ENCODE data around the gene HDHD3. TPM values are rescaled to one million over a fixed set of nuclear protein-coding genes. Genes with fewer than 3 reads are reported as not detected.

The HDHD3 gene
- total RNA-seq, 1 experiment from 2014 or later, result 15.7 TPM

DNA sequence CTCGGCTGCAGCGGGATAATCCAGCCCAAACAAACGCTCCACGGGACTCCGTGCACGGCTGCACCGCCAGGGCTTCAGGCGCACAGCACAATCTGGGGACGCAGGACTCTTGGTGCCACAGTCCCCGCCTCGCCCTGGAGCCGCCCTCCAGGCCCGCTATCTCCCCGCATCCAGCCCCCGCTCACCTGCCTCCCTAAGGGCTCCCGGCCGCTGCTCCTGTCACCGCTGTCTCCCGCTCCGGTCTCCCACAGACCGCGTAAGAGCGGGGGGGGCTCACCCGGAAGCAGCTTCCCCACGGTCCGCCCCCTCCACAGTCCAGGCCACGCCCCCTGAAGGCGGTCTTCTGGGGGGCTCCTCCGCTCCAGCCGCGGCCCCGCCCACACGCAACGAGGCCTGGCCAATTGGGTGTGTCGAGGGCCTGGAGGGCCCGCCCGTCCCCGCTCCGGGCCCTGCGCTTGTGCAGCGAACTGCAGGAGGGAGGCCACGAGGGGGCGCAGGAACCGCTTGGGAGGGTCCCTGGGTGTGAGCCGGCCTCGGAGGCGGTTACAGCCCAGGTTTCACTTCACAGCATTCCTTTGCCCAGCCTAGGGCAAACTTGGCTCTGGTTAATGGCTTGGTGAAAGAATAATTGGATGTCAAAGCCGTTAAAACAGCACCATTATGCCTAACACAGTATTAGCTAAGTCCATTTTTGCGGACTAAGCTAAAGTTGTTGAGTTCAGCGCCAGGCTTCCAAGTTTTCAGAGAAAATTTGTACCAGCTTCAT is 24.4 kb upstream of the HDHD3 start, which contains the start of gene ALAD (continued):
- peak; percentile 24; the same call in 1 of the 2 replicates for TF ChIP-seq MAX (CRISPR knock-in tag; IDR thresholded peaks at IDR 0.05)

DNA sequence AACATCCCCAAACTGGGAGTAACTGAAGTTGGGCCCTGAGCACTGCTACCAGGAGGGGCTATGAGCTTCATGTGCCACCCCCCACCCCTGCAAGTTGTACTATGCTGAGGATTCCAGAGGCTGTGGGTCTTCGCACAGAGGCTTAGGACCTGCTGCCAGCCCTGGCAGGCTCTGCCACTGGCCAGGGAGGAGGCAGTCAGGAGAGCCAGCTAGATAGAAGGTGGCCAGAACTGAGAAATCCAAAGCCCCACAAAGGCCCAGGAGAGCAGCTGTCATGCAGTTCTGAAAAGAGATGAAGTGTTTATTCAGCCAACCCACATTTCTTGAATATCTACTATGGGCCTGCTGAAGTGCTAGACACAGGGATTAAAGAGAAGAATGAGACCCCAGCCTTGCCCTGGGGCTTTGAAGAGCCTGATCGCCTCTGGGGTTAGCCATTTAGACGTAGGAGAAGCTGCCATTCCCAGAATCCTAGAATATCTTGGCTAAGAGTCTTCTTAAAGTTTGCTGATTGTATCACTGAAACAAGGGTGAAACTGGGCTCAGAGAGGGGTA is 22.9 kb upstream of the HDHD3 start:
- DNase-seq (ENCODE audit: low spot score) (no peak), ATAC-seq (no peak)
- Mint-ChIP-seq H3K9me3 (no peaks in the 10 kb centered on the region), H3K27ac (no peak overlapping the region), H3K4me3 (peak overlapping the region; percentile 85), H3K27me3 (ENCODE audit: low read depth) (no peaks in the 10 kb centered on the region), H3K4me1 (peaks cover 14% of the 10 kb centered on the region), H3K36me3 (no peaks in the 10 kb centered on the region)
- POLR2A ChIA-PET, result no interaction called here
- CTCF ChIA-PET, result interaction anchor here (1.0 to 2.1 kb wide), 4 partner anchors 10 to 191 kb away, joined by 3 to 12 read pairs (median 4); partner anchors contain the start of genes CDC26 and PRPF4
- TF ChIP-seq HMGA2 (CRISPR knock-in tag; IDR thresholded peaks at IDR 0.05) (no peak), NFYB (CRISPR knock-in tag; conservative IDR thresholded peaks at IDR 0.05; ENCODE audit: low read depth) (no peak), SMAD4 (CRISPR knock-in tag; IDR thresholded peaks at IDR 0.05) (no peak), PRRX2 (CRISPR knock-in tag; IDR thresholded peaks at IDR 0.05) (no peak), NR1H2 (CRISPR knock-in tag; IDR thresholded peaks at IDR 0.05) (no peak), OVOL2 (CRISPR knock-in tag; IDR thresholded peaks at IDR 0.05; ENCODE audit: borderline replicate concordance) (no peak), MYBL2 (CRISPR knock-in tag; IDR thresholded peaks at IDR 0.05) (no peak), ETV6 (CRISPR knock-in tag; IDR thresholded peaks at IDR 0.05) (no peak), CREM (CRISPR knock-in tag; IDR thresholded peaks at IDR 0.05) (no peak), ZNF121 (CRISPR knock-in tag; IDR thresholded peaks at IDR 0.05) (no peak)
- TF ChIP-seq, protein P1, sequence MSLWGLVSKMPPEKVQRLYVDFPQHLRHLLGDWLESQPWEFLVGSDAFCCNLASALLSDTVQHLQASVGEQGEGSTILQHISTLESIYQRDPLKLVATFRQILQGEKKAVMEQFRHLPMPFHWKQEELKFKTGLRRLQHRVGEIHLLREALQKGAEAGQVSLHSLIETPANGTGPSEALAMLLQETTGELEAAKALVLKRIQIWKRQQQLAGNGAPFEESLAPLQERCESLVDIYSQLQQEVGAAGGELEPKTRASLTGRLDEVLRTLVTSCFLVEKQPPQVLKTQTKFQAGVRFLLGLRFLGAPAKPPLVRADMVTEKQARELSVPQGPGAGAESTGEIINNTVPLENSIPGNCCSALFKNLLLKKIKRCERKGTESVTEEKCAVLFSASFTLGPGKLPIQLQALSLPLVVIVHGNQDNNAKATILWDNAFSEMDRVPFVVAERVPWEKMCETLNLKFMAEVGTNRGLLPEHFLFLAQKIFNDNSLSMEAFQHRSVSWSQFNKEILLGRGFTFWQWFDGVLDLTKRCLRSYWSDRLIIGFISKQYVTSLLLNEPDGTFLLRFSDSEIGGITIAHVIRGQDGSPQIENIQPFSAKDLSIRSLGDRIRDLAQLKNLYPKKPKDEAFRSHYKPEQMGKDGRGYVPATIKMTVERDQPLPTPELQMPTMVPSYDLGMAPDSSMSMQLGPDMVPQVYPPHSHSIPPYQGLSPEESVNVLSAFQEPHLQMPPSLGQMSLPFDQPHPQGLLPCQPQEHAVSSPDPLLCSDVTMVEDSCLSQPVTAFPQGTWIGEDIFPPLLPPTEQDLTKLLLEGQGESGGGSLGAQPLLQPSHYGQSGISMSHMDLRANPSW (CRISPR knock-in tag; conservative IDR thresholded peaks at IDR 0.05; ENCODE audit: low read depth), result no peak
- TF ChIP-seq, protein P2, sequence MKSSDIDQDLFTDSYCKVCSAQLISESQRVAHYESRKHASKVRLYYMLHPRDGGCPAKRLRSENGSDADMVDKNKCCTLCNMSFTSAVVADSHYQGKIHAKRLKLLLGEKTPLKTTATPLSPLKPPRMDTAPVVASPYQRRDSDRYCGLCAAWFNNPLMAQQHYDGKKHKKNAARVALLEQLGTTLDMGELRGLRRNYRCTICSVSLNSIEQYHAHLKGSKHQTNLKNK (CRISPR knock-in tag; IDR thresholded peaks at IDR 0.05), result no peak
- TF ChIP-seq, protein P3, sequence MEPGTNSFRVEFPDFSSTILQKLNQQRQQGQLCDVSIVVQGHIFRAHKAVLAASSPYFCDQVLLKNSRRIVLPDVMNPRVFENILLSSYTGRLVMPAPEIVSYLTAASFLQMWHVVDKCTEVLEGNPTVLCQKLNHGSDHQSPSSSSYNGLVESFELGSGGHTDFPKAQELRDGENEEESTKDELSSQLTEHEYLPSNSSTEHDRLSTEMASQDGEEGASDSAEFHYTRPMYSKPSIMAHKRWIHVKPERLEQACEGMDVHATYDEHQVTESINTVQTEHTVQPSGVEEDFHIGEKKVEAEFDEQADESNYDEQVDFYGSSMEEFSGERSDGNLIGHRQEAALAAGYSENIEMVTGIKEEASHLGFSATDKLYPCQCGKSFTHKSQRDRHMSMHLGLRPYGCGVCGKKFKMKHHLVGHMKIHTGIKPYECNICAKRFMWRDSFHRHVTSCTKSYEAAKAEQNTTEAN (CRISPR knock-in tag; IDR thresholded peaks at IDR 0.05), result no peak

DNA sequence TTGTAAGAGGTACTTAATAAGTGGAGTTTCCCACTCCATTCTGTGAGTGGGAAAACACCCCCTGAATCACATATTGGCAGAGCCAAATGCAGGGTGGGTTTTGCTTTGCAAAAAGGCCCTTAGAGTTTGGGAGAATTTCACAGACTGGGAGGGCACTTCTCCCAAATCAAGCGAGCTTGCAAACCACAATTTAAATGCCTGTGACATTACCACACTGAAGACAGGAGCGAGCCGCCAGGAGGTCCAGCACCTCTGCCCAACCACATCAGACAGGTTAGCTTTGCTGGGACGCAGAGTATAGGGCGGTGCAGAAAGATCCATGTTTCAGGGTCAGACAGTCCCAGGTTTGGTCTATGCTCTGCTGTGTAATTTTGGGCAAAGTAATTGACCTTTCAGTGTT is 22.0 kb upstream of the HDHD3 start:
- DNase-seq (ENCODE audit: low spot score) (no peak), ATAC-seq (no peak)
- Mint-ChIP-seq H3K4me1 (peaks cover 14% of the 10 kb centered on the region), H3K9me3 (no peaks in the 10 kb centered on the region), H3K4me3 (peak overlapping the region; percentile 85; the same call in 1 of the 2 replicates), H3K27ac (no peak overlapping the region), H3K36me3 (no peaks in the 10 kb centered on the region), H3K27me3 (ENCODE audit: low read depth) (no peaks in the 10 kb centered on the region)
- POLR2A ChIA-PET, result interaction anchor here (0.6 to 0.7 kb wide), 2 partner anchors 13 to 58 kb away, joined by 3 read pairs; partner anchors contain the start of gene WDR31
- CTCF ChIA-PET, result interaction anchor here (1.0 to 1.1 kb wide), 2 partner anchors 43 to 193 kb away, joined by 3 read pairs; no protein-coding TSS in a partner anchor
- no peak for TF ChIP-seq NFE2L1 (CRISPR knock-in tag; IDR thresholded peaks at IDR 0.05)

DNA sequence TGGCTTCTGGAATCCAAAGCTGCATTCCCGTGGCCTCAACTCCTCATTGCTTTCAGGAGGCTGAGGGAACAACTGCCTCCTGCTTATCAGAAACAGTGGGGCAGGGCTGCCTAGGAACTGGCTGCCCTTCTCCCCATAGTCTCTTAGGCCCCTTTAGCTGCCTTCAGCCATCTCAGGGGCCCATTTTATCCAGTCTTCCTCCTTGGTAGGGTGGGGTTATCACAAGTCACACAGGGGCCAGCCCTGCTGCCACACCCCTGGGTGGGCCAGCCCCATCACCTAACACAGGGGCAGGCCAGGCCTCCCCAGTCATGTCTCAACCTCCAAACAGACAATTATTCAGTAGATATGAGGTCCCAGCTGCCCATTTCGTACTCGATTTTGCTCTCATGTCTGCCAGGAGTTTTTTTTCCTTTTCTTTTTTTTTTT is 20.4 kb upstream of the HDHD3 start:
- ChIA-PET CTCF (interaction anchor here (1.0 to 1.3 kb wide), 2 partner anchors 42 to 261 kb away, joined by 3 read pairs; no protein-coding TSS in a partner anchor), POLR2A (no interaction called here)
- Mint-ChIP-seq H3K36me3 (no peaks in the 10 kb centered on the region), H3K27ac (no peak overlapping the region), H3K9me3 (no peaks in the 10 kb centered on the region), H3K27me3 (ENCODE audit: low read depth) (no peaks in the 10 kb centered on the region), H3K4me1 (peaks cover 14% of the 10 kb centered on the region), H3K4me3 (no peak overlapping the region)
- no peak for DNase-seq (ENCODE audit: low spot score)
- ATAC-seq, result no peak
- TF ChIP-seq TP53 (CRISPR knock-in tag; IDR thresholded peaks at IDR 0.05) (no peak), TEAD4 (CRISPR knock-in tag; IDR thresholded peaks at IDR 0.05) (no peak), SMAD3 (CRISPR knock-in tag; IDR thresholded peaks at IDR 0.05; ENCODE audit: borderline replicate concordance) (no peak), SMAD4 (CRISPR knock-in tag; IDR thresholded peaks at IDR 0.05) (no peak), ZSCAN18 (CRISPR knock-in tag; IDR thresholded peaks at IDR 0.05) (no peak), RELA (CRISPR knock-in tag; IDR thresholded peaks at IDR 0.05; ENCODE audit: borderline replicate concordance) (no peak), FOXK1 (CRISPR knock-in tag; IDR thresholded peaks at IDR 0.05) (no peak)
- TF ChIP-seq, protein P3 (CRISPR knock-in tag; IDR thresholded peaks at IDR 0.05), result no peak
